ENCODE results near the gene GLTP.

Gene GLTP

GRCh38 chr12:109912855-109913321 is 32.5 kb upstream of the GLTP start:
- Histone ChIP-seq H3K79me2 (ENCODE audit: insufficient read depth, low read length) (no peaks in the 10 kb centered on the region), H3K4me2 (ENCODE audit: low read depth, low read length, poor library complexity, severe bottlenecking) (no peak overlapping the region), H4K20me1 (ENCODE audit: low read depth, low read length) (no peaks in the 10 kb centered on the region), H3K27ac (ENCODE audit: low read depth, low read length) (no peak overlapping the region), H3F3A (ENCODE audit: insufficient read depth) (no peaks in the 10 kb centered on the region), H3K9ac (ENCODE audit: low read length) (no peak overlapping the region), H3K36me3 (ENCODE audit: low read length) (peaks cover 4% of the 10 kb centered on the region; the same call in 1 of the 2 replicates), H3K4me3 (ENCODE audit: insufficient read depth, low read length, poor library complexity, severe bottlenecking) (no peak overlapping the region), H3K9me2 (replicated peaks; ENCODE audit: insufficient read depth, low read length) (no peaks in the 10 kb centered on the region), H2AFZ (ENCODE audit: low read depth, low read length, severe bottlenecking) (no peak overlapping the region), H3K9me3 (ENCODE audit: insufficient read depth, low read length) (no peaks in the 10 kb centered on the region), H3K27me3 (ENCODE audit: low read length) (no peaks in the 10 kb centered on the region)
- no peak for TF ChIP-seq CTCF (IDR thresholded peaks at IDR 0.05; ENCODE audit: insufficient read depth, low read length, poor library complexity, severe bottlenecking)
- TF ChIP-seq EZH2phosphoT487 (conservative IDR thresholded peaks at IDR 0.05; ENCODE audit: low read length): no peak

- H3K36me3 ChIP-seq (ENCODE audit: low read length): peaks cover under 1% of the 10 kb centered on the region; the same call in 1 of the 2 replicates
These were observed 30.6 kb upstream of the GLTP start for GRCh38 chr12:109910969-109911348.

GRCh38 chr12:109910254-109910968 is 30.1 kb upstream of the GLTP start:
- H3K79me2 ChIP-seq (ENCODE audit: insufficient read depth, low read length): no peaks in the 10 kb centered on the region
- H4K20me1 ChIP-seq (ENCODE audit: low read depth, low read length): no peaks in the 10 kb centered on the region
- H3K9me2 ChIP-seq (replicated peaks; ENCODE audit: insufficient read depth, low read length): no peaks in the 10 kb centered on the region
- no peaks in the 10 kb centered on the region for H3F3A ChIP-seq (ENCODE audit: insufficient read depth)
- H2AFZ ChIP-seq (ENCODE audit: low read depth, low read length, severe bottlenecking): no peak overlapping the region
- H3K4me2 ChIP-seq (ENCODE audit: low read depth, low read length, poor library complexity, severe bottlenecking): no peak overlapping the region
- no peak overlapping the region for H3K4me3 ChIP-seq (ENCODE audit: insufficient read depth, low read length, poor library complexity, severe bottlenecking)
- TF ChIP-seq CTCF (IDR thresholded peaks at IDR 0.05; ENCODE audit: insufficient read depth, low read length, poor library complexity, severe bottlenecking) (no peak), EZH2phosphoT487 (conservative IDR thresholded peaks at IDR 0.05; ENCODE audit: low read length) (no peak)
- no peak overlapping the region for H3K27ac ChIP-seq (ENCODE audit: low read depth, low read length)
- no peaks in the 10 kb centered on the region for H3K27me3 ChIP-seq (ENCODE audit: low read length)
- H3K9me3 ChIP-seq (ENCODE audit: insufficient read depth, low read length): no peaks in the 10 kb centered on the region
- no peak overlapping the region for H3K9ac ChIP-seq (ENCODE audit: low read length)
- H3K36me3 ChIP-seq (ENCODE audit: low read length): no peaks in the 10 kb centered on the region

More at GRCh38 chr12:109910969-109911348, 30.6 kb upstream of the GLTP start:
- Histone ChIP-seq H3K4me3 (ENCODE audit: insufficient read depth, low read length, poor library complexity, severe bottlenecking) (no peak overlapping the region), H4K20me1 (ENCODE audit: low read depth, low read length) (no peaks in the 10 kb centered on the region), H3K79me2 (ENCODE audit: insufficient read depth, low read length) (no peaks in the 10 kb centered on the region), H3K4me2 (ENCODE audit: low read depth, low read length, poor library complexity, severe bottlenecking) (no peak overlapping the region), H3K9me2 (replicated peaks; ENCODE audit: insufficient read depth, low read length) (no peaks in the 10 kb centered on the region), H3F3A (ENCODE audit: insufficient read depth) (no peaks in the 10 kb centered on the region), H3K9me3 (ENCODE audit: insufficient read depth, low read length) (no peaks in the 10 kb centered on the region), H2AFZ (ENCODE audit: low read depth, low read length, severe bottlenecking) (no peak overlapping the region), H3K27me3 (ENCODE audit: low read length) (no peaks in the 10 kb centered on the region), H3K27ac (ENCODE audit: low read depth, low read length) (no peak overlapping the region), H3K9ac (ENCODE audit: low read length) (no peak overlapping the region)
- no peak for TF ChIP-seq EZH2phosphoT487 (conservative IDR thresholded peaks at IDR 0.05; ENCODE audit: low read length)
- TF ChIP-seq CTCF (IDR thresholded peaks at IDR 0.05; ENCODE audit: insufficient read depth, low read length, poor library complexity, severe bottlenecking): no peak
